GM12874 (cell line): Measurements from ENCODE around the gene CHRDL2.

Source experiments
- CTCF ChIP-seq: IDR thresholded peaks from 2 replicates; pipeline ENCODE4 v1.5.1; 2011; ENCODE audit warnings: low read depth, mild to moderate bottlenecking, control low read depth, low read length, moderate library complexity; ENCODE audit not compliant: insufficient read depth

Gene CHRDL2

GRCh38 chr11:74773476-74773875, 42.2 kb upstream of the CHRDL2 start:
- no peak for TF ChIP-seq CTCF

- no peak for TF ChIP-seq CTCF
These were observed 39.9 kb upstream of the CHRDL2 start for GRCh38 chr11:74771139-74771538.

GRCh38 chr11:74770456-74770855, 39.2 kb upstream of the CHRDL2 start:
- no peak for TF ChIP-seq CTCF

GRCh38 chr11:74769055-74769707, 38.0 kb upstream of the CHRDL2 start:
- no peak for TF ChIP-seq CTCF

GRCh38 chr11:74766905-74767304, 35.7 kb upstream of the CHRDL2 start:
- no peak for TF ChIP-seq CTCF

- no peak for TF ChIP-seq CTCF
These were observed 25.3 kb upstream of the CHRDL2 start for GRCh38 chr11:74756571-74756970.

- no peak for TF ChIP-seq CTCF
These were observed 24.3 kb upstream of the CHRDL2 start for GRCh38 chr11:74755395-74755995.
